OCI-LY3 (cell line): Measurements from ENCODE around the gene HYAL1.
"Not testable (repeated sequence)": the region's sequence is repeated elsewhere in the genome, so short reads cannot be mapped to it uniquely, and the experiment has no call there.

ENCODE experiments used
- H2AFZ ChIP-seq: fragments of 200-600, 300-600 bp; shearing (Covaris generic); 2 replicates; pipeline ENCODE4 v1.6.0; 2014; ENCODE audit warnings: antibody characterized with exemption, low read depth, low read length
- H3K27ac ChIP-seq: fragments of 200-600, 300-600 bp; sonication (generic); 2 replicates; pipeline ENCODE4 v1.5.1; 2014; ENCODE audit warnings: mild to moderate bottlenecking, low read length, moderate library complexity, mixed read lengths
- H3K27me3 ChIP-seq: fragments of 200-600, 300-600 bp; sonication (generic); 2 replicates; pipeline ENCODE4 v1.6.1; 2014; ENCODE audit warnings: low read depth, low read length, mixed read lengths
- H3K36me3 ChIP-seq: fragments of 200-600, 300-600 bp; sonication (generic); replicated peaks from 2 replicates; pipeline ENCODE3; 2014; ENCODE audit warnings: low read depth, low read length, mixed read lengths
- H3K4me1 ChIP-seq: fragments of 300-600, 200-600 bp; sonication (generic); 2 replicates; pipeline ENCODE4 v1.6.1; 2014; ENCODE audit warnings: low read length, mixed read lengths
- H3K4me2 ChIP-seq: fragments of 200-600, 300-600 bp; sonication (generic); 2 replicates; pipeline ENCODE4 v1.6.1; 2014; ENCODE audit warnings: low read length, mixed read lengths
- H3K4me3 ChIP-seq: fragments of 300-600, 200-600 bp; sonication (generic); 2 replicates; pipeline ENCODE4 v1.5.1; 2014; ENCODE audit warnings: antibody characterized with exemption, mild to moderate bottlenecking, low read length, moderate library complexity
- H3K79me2 ChIP-seq: fragments of 300-600, 200-600 bp; shearing (Covaris generic); 2 replicates; pipeline ENCODE4 v1.6.1; 2014; ENCODE audit warnings: mild to moderate bottlenecking, low read length, mixed read lengths
- H3K9ac ChIP-seq: fragments of 300-600, 200-600 bp; shearing (Covaris generic); 2 replicates; pipeline ENCODE4 v1.6.0; 2014; ENCODE audit warnings: mild to moderate bottlenecking, low read length, moderate library complexity
- H3K9me3 ChIP-seq: fragments of 200-600, 300-600 bp; shearing (Covaris generic); 2 replicates; pipeline ENCODE4 v1.6.1; 2014; ENCODE audit warnings: low read length, mixed read lengths; ENCODE audit not compliant: insufficient read depth
- H4K20me1 ChIP-seq: fragments of 200-600, 300-600 bp; sonication (generic); 2 replicates; pipeline ENCODE4 v1.6.1; 2016; ENCODE audit warnings: low read length, mixed read lengths; ENCODE audit not compliant: insufficient read depth
- CTCF ChIP-seq: fragments of 200-600, 300-600 bp; sonication (generic); IDR thresholded peaks from 2 replicates; pipeline ENCODE4 v1.5.1; 2014; ENCODE audit warnings: antibody characterized with exemption, low read length, low read depth
- EZH2phosphoT487 ChIP-seq: fragments of 200-600 bp; shearing (Covaris generic); IDR thresholded peaks from 2 replicates; pipeline ENCODE4 v1.6.1; 2018; ENCODE audit warnings: antibody characterized with exemption, mixed run types, low read depth

The HYAL1 gene

GRCh38 chr3:50263478-50264382, 39.6 kb downstream of the HYAL1 start:
- peaks cover 13% of the 10 kb centered on the region for H3K4me1 ChIP-seq
- H3K9me3 ChIP-seq: no peaks in the 10 kb centered on the region
- no peak overlapping the region for H3K4me3 ChIP-seq
- peaks cover 25% of the 10 kb centered on the region for H3K27me3 ChIP-seq
- no peak overlapping the region for H3K4me2 ChIP-seq
- peaks cover 5% of the 10 kb centered on the region for H3K36me3 ChIP-seq
- H3K79me2 ChIP-seq: no peaks in the 10 kb centered on the region
- no peak overlapping the region for H3K27ac ChIP-seq
- H3K9ac ChIP-seq: no peak overlapping the region
- H4K20me1 ChIP-seq: no peaks in the 10 kb centered on the region
- TF ChIP-seq CTCF (no peak), EZH2phosphoT487 (no peak)
- H2AFZ ChIP-seq: no peak overlapping the region

- H3K36me3 ChIP-seq: peaks cover 15% of the 10 kb centered on the region
- H3K4me3 ChIP-seq: no peak overlapping the region
- TF ChIP-seq CTCF: no peak
- no peak for TF ChIP-seq EZH2phosphoT487
- no peak overlapping the region for H3K9ac ChIP-seq
- H3K4me2 ChIP-seq: no peak overlapping the region
- H3K79me2 ChIP-seq: no peaks in the 10 kb centered on the region
- H3K4me1 ChIP-seq: peaks cover 13% of the 10 kb centered on the region
- H3K27me3 ChIP-seq: peaks cover 18% of the 10 kb centered on the region
- H3K9me3 ChIP-seq: no peaks in the 10 kb centered on the region
- H4K20me1 ChIP-seq: no peaks in the 10 kb centered on the region
- H3K27ac ChIP-seq: no peak overlapping the region
- no peak overlapping the region for H2AFZ ChIP-seq
Observed at GRCh38 chr3:50262778-50263177, 40.6 kb downstream of the HYAL1 start.

- H3K27ac ChIP-seq, H3K9ac ChIP-seq, H2AFZ ChIP-seq, H3K79me2 ChIP-seq, H3K9me3 ChIP-seq, H3K4me3 ChIP-seq, H4K20me1 ChIP-seq, H3K4me2 ChIP-seq: not testable (repeated sequence)
- peaks cover 12% of the 10 kb centered on the region for H3K27me3 ChIP-seq
- peaks cover 20% of the 10 kb centered on the region for H3K36me3 ChIP-seq
- H3K4me1 ChIP-seq: peaks cover 13% of the 10 kb centered on the region
Observed at GRCh38 chr3:50262200-50262599, 41.2 kb downstream of the HYAL1 start.

- peak overlapping the region; percentile 96; the same call in 1 of the 2 replicates for H3K4me2 ChIP-seq
- H4K20me1 ChIP-seq: no peaks in the 10 kb centered on the region
- peaks cover 27% of the 10 kb centered on the region for H3K36me3 ChIP-seq
- H3K4me1 ChIP-seq: peaks cover 13% of the 10 kb centered on the region
- no peak for TF ChIP-seq CTCF
- no peak for TF ChIP-seq EZH2phosphoT487
- H2AFZ ChIP-seq: no peak overlapping the region
- no peaks in the 10 kb centered on the region for H3K79me2 ChIP-seq
- no peak overlapping the region for H3K27ac ChIP-seq
- peak overlapping the region; percentile 83; the same call in 1 of the 2 replicates for H3K9ac ChIP-seq
- peaks cover 5% of the 10 kb centered on the region for H3K27me3 ChIP-seq
- 0 out of 2 replicates have a peak overlapping the region, but pooled peaks have one; percentile 86 for H3K4me3 ChIP-seq
- 0 out of 2 replicates have a peak, but pooled peaks cover 6% of the 10 kb centered on the region for H3K9me3 ChIP-seq
Observed at GRCh38 chr3:50261505-50261904, 41.9 kb downstream of the HYAL1 start.
